ENCODE measurements around the gene IKBIP.
"Not testable (repeated sequence)": the region's sequence is repeated elsewhere in the genome, so short reads cannot be mapped to it uniquely, and the experiment has no call there.

IKBIP gene

DNA sequence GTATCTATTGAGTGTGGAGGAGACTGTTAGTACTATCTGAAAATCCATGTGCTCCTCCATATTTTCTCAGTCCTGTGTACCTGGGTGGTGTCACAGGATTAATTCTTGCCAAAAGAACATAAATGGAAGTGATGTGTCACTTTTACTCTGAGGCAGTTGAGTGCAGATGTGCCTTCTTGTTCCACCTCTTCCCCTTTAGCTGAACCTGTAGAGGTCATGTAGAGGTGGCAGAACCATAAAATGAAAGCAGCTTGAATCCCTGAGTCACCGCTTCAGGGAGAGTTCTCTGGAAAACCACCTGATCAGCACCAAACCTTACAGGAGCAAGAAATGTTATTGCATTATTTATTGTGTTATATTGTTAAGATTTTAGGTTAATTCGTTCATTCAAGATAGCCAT, 65.8 kb downstream of the IKBIP start:
- no peaks in the 10 kb centered on the region for H3K27me3 ChIP-seq (ENCODE audit: control insufficient read depth, insufficient read depth, low read length, poor library complexity, severe bottlenecking)
- no peak overlapping the region for H3K4me3 ChIP-seq (ENCODE audit: insufficient read depth, low read depth, low read length)
- WGBS, 2 experiments, result 77 to 100% methylated on average over 1 of the region's 2 CpGs
- H3K4me1 ChIP-seq (ENCODE audit: control insufficient read depth, insufficient read depth, low read length), result no peaks in the 10 kb centered on the region
- no peaks in the 10 kb centered on the region for H3K9me3 ChIP-seq (ENCODE audit: control insufficient read depth, low read length)
- H3K36me3 ChIP-seq (ENCODE audit: control insufficient read depth, insufficient read depth, low read length), result no peaks in the 10 kb centered on the region
- no peak overlapping the region for H3K27ac ChIP-seq (ENCODE audit: insufficient read depth, low read depth, low read length, poor library complexity, severe bottlenecking)

DNA sequence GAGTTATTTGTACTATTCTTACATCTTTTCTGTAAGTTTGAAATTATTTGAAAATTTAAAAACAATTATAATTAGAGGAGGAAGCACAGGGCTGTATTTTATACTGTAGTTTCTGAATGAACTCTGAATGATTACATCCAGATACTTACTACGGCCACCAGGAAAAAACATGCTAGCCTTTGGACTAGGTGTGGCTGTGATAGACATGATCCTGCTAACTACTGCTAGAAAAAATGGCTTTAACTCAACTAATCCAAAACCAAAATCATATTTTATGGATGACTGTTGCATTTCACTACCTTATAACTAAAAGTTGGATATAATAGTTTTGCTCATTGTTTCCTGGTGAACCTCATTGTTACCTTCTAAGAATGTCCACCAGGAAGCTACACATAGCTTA, 66.2 kb downstream of the IKBIP start:
- Histone ChIP-seq H3K4me1 (ENCODE audit: control insufficient read depth, insufficient read depth, low read length) (no peaks in the 10 kb centered on the region), H3K36me3 (ENCODE audit: control insufficient read depth, insufficient read depth, low read length) (no peaks in the 10 kb centered on the region), H3K4me3 (ENCODE audit: insufficient read depth, low read depth, low read length) (no peak overlapping the region), H3K9me3 (ENCODE audit: control insufficient read depth, low read length) (no peaks in the 10 kb centered on the region), H3K27me3 (ENCODE audit: control insufficient read depth, insufficient read depth, low read length, poor library complexity, severe bottlenecking) (no peaks in the 10 kb centered on the region), H3K27ac (ENCODE audit: insufficient read depth, low read depth, low read length, poor library complexity, severe bottlenecking) (no peak overlapping the region)
- 93% methylated on average over 1 of the region's 1 CpG; no CpG with 5 or more reads in 1 of the 2 experiments for WGBS, 2 experiments

DNA sequence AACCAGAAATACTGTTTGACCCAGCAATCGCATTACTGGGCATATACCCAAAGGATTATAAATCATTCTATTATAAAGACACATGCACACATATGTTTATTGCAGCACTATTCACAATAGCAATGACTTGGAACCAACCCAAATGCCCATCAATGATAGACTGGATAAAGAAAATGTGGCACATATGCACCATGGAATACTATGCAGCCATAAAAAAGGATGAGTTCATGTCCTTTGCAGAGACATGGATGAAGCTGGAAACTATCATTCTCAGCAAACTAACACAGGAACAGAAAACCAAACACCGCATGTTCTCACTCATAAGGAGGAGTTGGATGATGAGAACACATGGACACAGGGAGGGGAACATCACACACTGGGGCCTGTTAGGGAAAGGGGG, 67.8 kb downstream of the IKBIP start:
- not testable (repeated sequence) for H3K4me1 ChIP-seq (ENCODE audit: control insufficient read depth, insufficient read depth, low read length); H3K27ac ChIP-seq (ENCODE audit: insufficient read depth, low read depth, low read length, poor library complexity, severe bottlenecking); H3K27me3 ChIP-seq (ENCODE audit: control insufficient read depth, insufficient read depth, low read length, poor library complexity, severe bottlenecking); H3K4me3 ChIP-seq (ENCODE audit: insufficient read depth, low read depth, low read length); H3K9me3 ChIP-seq (ENCODE audit: control insufficient read depth, low read length); H3K36me3 ChIP-seq (ENCODE audit: control insufficient read depth, insufficient read depth, low read length)
- WGBS, 2 experiments, result 85 to 89% methylated on average over 2 of the region's 2 CpGs

DNA sequence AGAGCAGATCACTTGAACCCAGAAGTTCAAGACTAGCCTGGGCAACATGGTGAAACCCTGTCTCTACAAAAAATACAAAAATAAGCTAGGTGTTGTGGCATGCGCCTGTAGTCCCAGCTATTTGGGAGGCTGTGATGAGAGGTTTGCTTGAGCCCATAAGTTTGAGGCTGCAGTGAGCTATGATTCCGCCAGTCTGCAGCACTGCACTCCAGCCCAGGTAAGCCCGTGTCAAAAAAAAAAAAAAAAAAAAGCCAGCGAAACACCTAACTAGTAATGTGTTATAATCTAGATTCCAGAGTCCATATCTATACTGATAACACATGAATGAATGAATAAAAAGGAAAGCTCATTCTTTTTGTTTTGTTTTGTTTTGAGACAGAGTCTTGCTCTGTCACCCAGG, 69.6 kb downstream of the IKBIP start:
- Histone ChIP-seq H3K36me3 (ENCODE audit: control insufficient read depth, insufficient read depth, low read length) (no peaks in the 10 kb centered on the region), H3K4me1 (ENCODE audit: control insufficient read depth, insufficient read depth, low read length) (no peaks in the 10 kb centered on the region), H3K4me3 (ENCODE audit: insufficient read depth, low read depth, low read length) (no peak overlapping the region), H3K9me3 (ENCODE audit: control insufficient read depth, low read length) (no peaks in the 10 kb centered on the region), H3K27ac (ENCODE audit: insufficient read depth, low read depth, low read length, poor library complexity, severe bottlenecking) (no peak overlapping the region), H3K27me3 (ENCODE audit: control insufficient read depth, insufficient read depth, low read length, poor library complexity, severe bottlenecking) (no peaks in the 10 kb centered on the region)
- 88 to 96% methylated on average over 2 to 3 of the region's 4 CpGs for WGBS, 2 experiments
